Neuronal stem cell (in vitro differentiated cells): ENCODE data around the gene RPS2.

Source experiments
- DNase-seq: peaks from one replicate; pipeline ENCODE4 v3.0.0-alpha.2; 2013; ENCODE audit warnings: low spot score
- H2AFZ ChIP-seq: one replicate; pipeline ENCODE4 v1.6.1; 2013; ENCODE audit warnings: mild to moderate bottlenecking, low read length, inconsistent platforms
- H2AK5ac ChIP-seq: 2 replicates; pipeline ENCODE4 v1.6.1; 2013; ENCODE audit warnings: low read depth, mild to moderate bottlenecking, inconsistent platforms, low read length, moderate library complexity, mixed read lengths
- H2BK120ac ChIP-seq: 2 replicates; pipeline ENCODE4 v1.6.1; 2013; ENCODE audit warnings: low read depth, mild to moderate bottlenecking, inconsistent platforms, low read length, moderate library complexity, mixed read lengths
- H2BK12ac ChIP-seq: one replicate; pipeline ENCODE4 v1.6.1; 2013; ENCODE audit warnings: low read length, inconsistent platforms
- H2BK15ac ChIP-seq: 2 replicates; pipeline ENCODE4 v1.6.1; 2013; ENCODE audit warnings: mild to moderate bottlenecking, low read length, inconsistent platforms, mixed read lengths
- H2BK5ac ChIP-seq: one replicate; pipeline ENCODE4 v1.6.1; 2013; ENCODE audit warnings: inconsistent platforms, mild to moderate bottlenecking, low read length, moderate library complexity
- H3K14ac ChIP-seq: one replicate; pipeline ENCODE4 v1.6.1; 2013; ENCODE audit warnings: low read length, inconsistent platforms
- H3K18ac ChIP-seq: 2 replicates; pipeline ENCODE4 v1.6.1; 2013; ENCODE audit warnings: low read length, inconsistent platforms
- H3K23ac ChIP-seq: 2 replicates; pipeline ENCODE4 v1.6.1; 2013; ENCODE audit warnings: low read depth, mild to moderate bottlenecking, mixed read lengths, low read length, inconsistent platforms; ENCODE audit not compliant: poor library complexity
- H3K27ac ChIP-seq: replicated peaks from 3 replicates; pipeline ENCODE4 v1.5.1; 2013; ENCODE audit warnings: low read length, inconsistent platforms
- H3K27me3 ChIP-seq, 3 experiments: 2 replicates each; pipeline ENCODE4 v1.6.1; 2013; ENCODE audit warnings: low read length in 3 of 3, mild to moderate bottlenecking in 2 of 3, inconsistent platforms in 1 of 3, low read depth in 1 of 3, mixed read lengths in 1 of 3, moderate library complexity in 1 of 3; ENCODE audit not compliant: control insufficient read depth in 3 of 3, insufficient read depth in 3 of 3
- H3K36me3 ChIP-seq, 2 donors: replicated peaks in 1 of 2; 2 replicates each; pipeline ENCODE4 v1.6.1; 2013; ENCODE audit warnings: low read length in 2 of 2; ENCODE audit not compliant: control insufficient read depth in 2 of 2, insufficient read depth in 2 of 2
- H3K4ac ChIP-seq: 2 replicates; pipeline ENCODE4 v1.6.1; 2013; ENCODE audit warnings: inconsistent platforms, mild to moderate bottlenecking, low read length, moderate library complexity
- H3K4me1 ChIP-seq, 2 donors: 1 replicate in 1 of 2; 2 replicates in 1 of 2; pipeline ENCODE4 v1.6.1; 2013; ENCODE audit warnings: low read length in 2 of 2, low read depth in 1 of 2; ENCODE audit not compliant: control insufficient read depth in 2 of 2, insufficient read depth in 1 of 2
- H3K4me2 ChIP-seq: one replicate; pipeline ENCODE4 v1.6.1; 2013; ENCODE audit warnings: mild to moderate bottlenecking, low read length, inconsistent platforms; ENCODE audit not compliant: insufficient read depth, poor library complexity, severe bottlenecking
- H3K4me3 ChIP-seq, 2 donors: 2 replicates each; pipeline ENCODE4 v1.5.1; 2013; ENCODE audit warnings: low read length in 2 of 2, mild to moderate bottlenecking in 2 of 2, inconsistent platforms in 1 of 2, moderate library complexity in 1 of 2
- H3K79me1 ChIP-seq: one replicate; pipeline ENCODE4 v1.6.1; 2013; ENCODE audit warnings: low read depth, mild to moderate bottlenecking, inconsistent platforms, low read length, moderate library complexity
- H3K9ac ChIP-seq: one replicate; pipeline ENCODE4 v1.6.1; 2013; ENCODE audit warnings: mild to moderate bottlenecking, low read depth, low read length, inconsistent platforms; ENCODE audit not compliant: poor library complexity
- H3K9me3 ChIP-seq, 2 donors: replicated peaks in 1 of 2; 2 replicates each; pipeline versions ENCODE3 to v1.6.1; 2013; ENCODE audit warnings: low read length in 2 of 2, mild to moderate bottlenecking in 2 of 2, inconsistent platforms in 1 of 2, low read depth in 1 of 2, mixed read lengths in 1 of 2, moderate library complexity in 1 of 2; ENCODE audit not compliant: control insufficient read depth in 2 of 2, insufficient read depth in 1 of 2
- H4K8ac ChIP-seq: one replicate; pipeline ENCODE4 v1.6.1; 2013; ENCODE audit warnings: low read depth, mild to moderate bottlenecking, inconsistent platforms, low read length, moderate library complexity
- H4K91ac ChIP-seq: one replicate; pipeline ENCODE4 v1.6.1; 2013; ENCODE audit warnings: low read length, low read depth, mild to moderate bottlenecking, inconsistent platforms; ENCODE audit not compliant: poor library complexity
- WGBS, 2 donors: extraction: QIAGEN DNeasy Blood & Tissue Kit; methylation state at CpG; one replicate each; pipeline ENCODE4 v1.1.7; 2013; ENCODE audit warnings: missing lambda C conversion rate in 2 of 2, mixed read lengths in 1 of 2; ENCODE audit not compliant: insufficient read length in 2 of 2, insufficient replicate concordance in 1 of 2; ENCODE audit errors: extremely low coverage in 2 of 2; 5-methylcytosine and 5-hydroxymethylcytosine counted together

Gene RPS2

GRCh38 chr16:2009791-2010510 is 45.3 kb upstream of the RPS2 start, which contains the start of gene ZNF598:
Gene ZNF598, minus strand, starts transcription at chr16:2009821.
- Histone ChIP-seq H3K4ac (no peak within 1 kb of the TSS), H3K14ac (peak within 1 kb of the TSS; percentile 71), H3K27me3 (no peaks in the 10 kb centered on the region), H3K9me3 (no peaks in the 10 kb centered on the region), H3K4me1 (peaks cover 17 to 22% of the 10 kb centered on the region in 2 donors), H3K4me2 (peak within 1 kb of the TSS; percentile 81), H3K23ac (peak within 1 kb of the TSS; percentile 48), H3K27ac (peak within 1 kb of the TSS; percentile 9), H3K79me1 (peaks cover 28% of the 10 kb centered on the region), H2AFZ (peak within 1 kb of the TSS; percentile 84), H4K8ac (peak within 1 kb of the TSS; percentile 24), H2BK120ac (no peak within 1 kb of the TSS), H3K4me3 (peak within 1 kb of the TSS; percentile 65 to 99), H3K36me3 (peaks cover 8 to 18% of the 10 kb centered on the region in 2 donors), H4K91ac (no peak within 1 kb of the TSS), H2BK15ac (peak within 1 kb of the TSS; percentile 46), H2BK12ac (no peak within 1 kb of the TSS), H2AK5ac (peak within 1 kb of the TSS; percentile 53), H2BK5ac (peak within 1 kb of the TSS; percentile 42), H3K9ac (peak within 1 kb of the TSS; percentile 97), H3K18ac (peak within 1 kb of the TSS; percentile 82)
- WGBS, 2 donors, result no CpG with 5 or more reads among the region's 52 CpGs
- DNase-seq, result peak; percentile 83

GRCh38 chr16:2009164-2009711 is 44.6 kb upstream of the RPS2 start:
- H2BK12ac ChIP-seq, result no peak overlapping the region
- H3K4me2 ChIP-seq, result peak overlapping the region; percentile 80
- H3K23ac ChIP-seq, result no peak overlapping the region
- H3K4me3 ChIP-seq, result peak overlapping the region; percentile 65 to 99
- peak overlapping the region; percentile 82 for H3K18ac ChIP-seq
- no peaks in the 10 kb centered on the region for H3K27me3 ChIP-seq
- H3K4me1 ChIP-seq, result peaks cover 22 to 28% of the 10 kb centered on the region in 2 donors
- no peak overlapping the region for H2BK5ac ChIP-seq
- H3K9ac ChIP-seq, result peak overlapping the region; percentile 96
- H3K36me3 ChIP-seq, result peaks cover 8 to 18% of the 10 kb centered on the region in 2 donors
- H2BK15ac ChIP-seq, result no peak overlapping the region
- H2AFZ ChIP-seq, result peak overlapping the region; percentile 78
- H3K9me3 ChIP-seq, result no peaks in the 10 kb centered on the region
- no CpG with 5 or more reads among the region's 55 CpGs for WGBS, 2 donors
- no peak overlapping the region for H3K4ac ChIP-seq
- no peak overlapping the region for H3K27ac ChIP-seq
- H3K14ac ChIP-seq, result peak overlapping the region; percentile 71
- no peak for DNase-seq
- H3K79me1 ChIP-seq, result peaks cover 31% of the 10 kb centered on the region
- no peak overlapping the region for H4K91ac ChIP-seq
- H4K8ac ChIP-seq, result no peak overlapping the region
- H2AK5ac ChIP-seq, result peak overlapping the region; percentile 11
- H2BK120ac ChIP-seq, result no peak overlapping the region

- Histone ChIP-seq H4K91ac (no peak overlapping the region), H3K79me1 (peaks cover 34% of the 10 kb centered on the region), H3K14ac (peak overlapping the region; percentile 49), H2BK12ac (no peak overlapping the region), H3K4me2 (peak overlapping the region; percentile 80), H3K4ac (no peak overlapping the region), H2AK5ac (peak overlapping the region; percentile 11), H3K27ac (no peak overlapping the region), H2BK5ac (no peak overlapping the region), H2BK15ac (no peak overlapping the region), H2BK120ac (no peak overlapping the region), H3K18ac (peak overlapping the region; percentile 82), H3K9ac (peak overlapping the region; percentile 96), H3K36me3 (peaks cover 8 to 19% of the 10 kb centered on the region in 2 donors), H3K23ac (peak overlapping the region; percentile 48), H3K4me1 (peaks cover 25 to 32% of the 10 kb centered on the region in 2 donors), H4K8ac (no peak overlapping the region), H3K27me3 (no peaks in the 10 kb centered on the region), H2AFZ (peak overlapping the region; percentile 78), H3K4me3 (peak overlapping the region; percentile 65 to 99), H3K9me3 (no peaks in the 10 kb centered on the region)
- no CpG with 5 or more reads among the region's 23 CpGs for WGBS, 2 donors
- no peak for DNase-seq
Observed at GRCh38 chr16:2008631-2009163, 44.1 kb upstream of the RPS2 start.

- no peak for DNase-seq
- peak overlapping the region; percentile 37 for H3K4ac ChIP-seq
- peaks cover 28 to 35% of the 10 kb centered on the region in 2 donors for H3K4me1 ChIP-seq
- H4K91ac ChIP-seq, result peak overlapping the region; percentile 85
- H3K4me2 ChIP-seq, result no peak overlapping the region
- H3K9me3 ChIP-seq, result no peaks in the 10 kb centered on the region
- WGBS, 2 donors, result no CpG with 5 or more reads among the region's 15 CpGs
- H3K27ac ChIP-seq, result no peak overlapping the region
- H3K79me1 ChIP-seq, result peaks cover 37% of the 10 kb centered on the region
- no peak overlapping the region for H2BK5ac ChIP-seq
- H2BK15ac ChIP-seq, result no peak overlapping the region
- H3K23ac ChIP-seq, result peak overlapping the region; percentile 31
- H2AFZ ChIP-seq, result no peak overlapping the region
- peak overlapping the region in 1 of 2 donors; percentile 65 for H3K4me3 ChIP-seq
- no peak overlapping the region for H3K18ac ChIP-seq
- H4K8ac ChIP-seq, result peak overlapping the region; percentile 17
- H2AK5ac ChIP-seq, result no peak overlapping the region
- peak overlapping the region; percentile 16 for H2BK12ac ChIP-seq
- H3K9ac ChIP-seq, result peak overlapping the region; percentile 70
- no peak overlapping the region for H2BK120ac ChIP-seq
- no peaks in the 10 kb centered on the region for H3K27me3 ChIP-seq
- H3K14ac ChIP-seq, result no peak overlapping the region
- H3K36me3 ChIP-seq, result peaks cover 9 to 25% of the 10 kb centered on the region in 2 donors
Observed at GRCh38 chr16:2008009-2008526, 43.4 kb upstream of the RPS2 start.
